GM12878 (cell line): Measurements from ENCODE around the gene AMPD2. TPM values are rescaled to one million over a fixed set of nuclear protein-coding genes. Genes with fewer than 3 reads are reported as not detected.

ENCODE experiments used
- MEF2B ChIP-seq: fragments of 450-650 bp; IDR thresholded peaks from 2 replicates; pipeline ENCODE4 v1.6.1; 2018; ENCODE audit warnings: mild to moderate bottlenecking, moderate library complexity; ENCODE audit not compliant: partially characterized antibody, poor library complexity, severe bottlenecking
- NFYA ChIP-seq: IDR thresholded peaks from 2 replicates; pipeline ENCODE4 v1.6.1; 2011; ENCODE audit warnings: low read depth, mild to moderate bottlenecking, low read length, improper control_type of control experiment, borderline replicate concordance
- POLR2AphosphoS5 ChIP-seq: IDR thresholded peaks from 2 replicates; pipeline ENCODE4 v1.6.1; 2011; ENCODE audit warnings: mild to moderate bottlenecking, low read length, inconsistent platforms
- RUNX3 ChIP-seq: IDR thresholded peaks from 2 replicates; pipeline ENCODE4 v1.6.1; 2012; ENCODE audit warnings: low read length, inconsistent platforms
- polyA plus RNA-seq, 11 experiments: library from polyadenylated mRNA; depleted of rRNA in 4 of 11; unstranded in 6 of 11; stranded (reverse) in 5 of 11; fragments of >200 nt; fragmentation: Nextera tagmentation in 4 of 11; fragmentation: Illumina TruSeq in 1 of 11; extraction: Ambion mirVana in 4 of 11; extraction: Trizol in 1 of 11; gene quantifications; 1 replicate in 1 of 11; 2 replicates in 10 of 11; pipeline versions ENCODE4 v1.2.1 to v1.2.3, GENCODE V29; 2011 to 2016; ENCODE audit warnings: inconsistent platforms in 2 of 11, missing spikeins in 2 of 11, low read depth in 1 of 11
- total RNA-seq, 4 experiments: library from RNA; depleted of rRNA in 3 of 4; stranded (reverse); fragments of >200 nt in 3 of 4; fragmentation: Illumina TruSeq in 1 of 4; extraction: Trizol in 1 of 4; gene quantifications; 2 replicates each; pipeline versions ENCODE4 v1.2.1 to v1.2.3, GENCODE V29; 2013 to 2021
- TF ChIP-seq, protein P1 (sequence below): fragments of 450-650 bp; formaldehyde crosslinking; IDR thresholded peaks from 2 replicates; pipeline ENCODE4 v1.5.0; 2022; ENCODE audit warnings: mild to moderate bottlenecking, missing genetic modification characterization
- TF ChIP-seq, protein P2 (sequence below): IDR thresholded peaks from 2 replicates; pipeline ENCODE4 v1.6.1; 2011; ENCODE audit warnings: low read depth, mild to moderate bottlenecking, low read length, moderate library complexity, borderline replicate concordance; ENCODE audit errors: extremely low read depth
- TF ChIP-seq, protein P3 (sequence below): fragments of 450-650 bp; conservative IDR thresholded peaks from 2 replicates; pipeline ENCODE4 v1.6.1; 2017; ENCODE audit warnings: mild to moderate bottlenecking, moderate library complexity

The AMPD2 gene
- total and polyA plus RNA-seq, 10 of the 15 experiments (the other 5 are each of a cell fraction or from before 2014, with no cell fraction given) = 2.0 to 75.9 (median 31.3) TPM

DNA sequence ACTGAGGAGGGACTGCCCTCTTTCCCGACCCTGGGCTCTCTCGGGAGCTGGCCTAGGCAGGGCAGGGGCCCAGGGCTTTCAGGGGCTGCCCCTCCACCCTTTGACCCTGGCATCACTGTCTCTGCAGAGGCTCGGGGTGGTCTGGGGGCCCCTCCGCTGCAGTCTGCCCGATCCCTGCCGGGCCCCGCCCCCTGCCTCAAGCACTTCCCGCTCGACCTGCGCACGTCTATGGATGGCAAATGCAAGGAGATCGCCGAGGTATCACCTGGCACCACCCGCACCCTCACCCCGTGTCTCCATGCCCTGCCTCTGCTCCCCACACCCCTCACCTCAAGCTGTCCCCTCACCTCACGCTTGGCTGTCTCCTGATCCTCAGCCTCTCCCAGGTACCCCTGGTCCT, 5.5 kb downstream of the AMPD2 start (continued):
- TF ChIP-seq, protein P1, sequence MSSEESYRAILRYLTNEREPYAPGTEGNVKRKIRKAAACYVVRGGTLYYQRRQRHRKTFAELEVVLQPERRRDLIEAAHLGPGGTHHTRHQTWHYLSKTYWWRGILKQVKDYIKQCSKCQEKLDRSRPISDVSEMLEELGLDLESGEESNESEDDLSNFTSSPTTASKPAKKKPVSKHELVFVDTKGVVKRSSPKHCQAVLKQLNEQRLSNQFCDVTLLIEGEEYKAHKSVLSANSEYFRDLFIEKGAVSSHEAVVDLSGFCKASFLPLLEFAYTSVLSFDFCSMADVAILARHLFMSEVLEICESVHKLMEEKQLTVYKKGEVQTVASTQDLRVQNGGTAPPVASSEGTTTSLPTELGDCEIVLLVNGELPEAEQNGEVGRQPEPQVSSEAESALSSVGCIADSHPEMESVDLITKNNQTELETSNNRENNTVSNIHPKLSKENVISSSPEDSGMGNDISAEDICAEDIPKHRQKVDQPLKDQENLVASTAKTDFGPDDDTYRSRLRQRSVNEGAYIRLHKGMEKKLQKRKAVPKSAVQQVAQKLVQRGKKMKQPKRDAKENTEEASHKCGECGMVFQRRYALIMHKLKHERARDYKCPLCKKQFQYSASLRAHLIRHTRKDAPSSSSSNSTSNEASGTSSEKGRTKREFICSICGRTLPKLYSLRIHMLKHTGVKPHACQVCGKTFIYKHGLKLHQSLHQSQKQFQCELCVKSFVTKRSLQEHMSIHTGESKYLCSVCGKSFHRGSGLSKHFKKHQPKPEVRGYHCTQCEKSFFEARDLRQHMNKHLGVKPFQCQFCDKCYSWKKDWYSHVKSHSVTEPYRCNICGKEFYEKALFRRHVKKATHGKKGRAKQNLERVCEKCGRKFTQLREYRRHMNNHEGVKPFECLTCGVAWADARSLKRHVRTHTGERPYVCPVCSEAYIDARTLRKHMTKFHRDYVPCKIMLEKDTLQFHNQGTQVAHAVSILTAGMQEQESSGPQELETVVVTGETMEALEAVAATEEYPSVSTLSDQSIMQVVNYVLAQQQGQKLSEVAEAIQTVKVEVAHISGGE (CRISPR knock-in tag) = no peak
- no peak for TF ChIP-seq NFYA
- TF ChIP-seq, protein P2, sequence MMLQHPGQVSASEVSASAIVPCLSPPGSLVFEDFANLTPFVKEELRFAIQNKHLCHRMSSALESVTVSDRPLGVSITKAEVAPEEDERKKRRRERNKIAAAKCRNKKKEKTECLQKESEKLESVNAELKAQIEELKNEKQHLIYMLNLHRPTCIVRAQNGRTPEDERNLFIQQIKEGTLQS = no peak
- TF ChIP-seq POLR2AphosphoS5 = no peak
- TF ChIP-seq MEF2B = no peak
- TF ChIP-seq, protein P3, sequence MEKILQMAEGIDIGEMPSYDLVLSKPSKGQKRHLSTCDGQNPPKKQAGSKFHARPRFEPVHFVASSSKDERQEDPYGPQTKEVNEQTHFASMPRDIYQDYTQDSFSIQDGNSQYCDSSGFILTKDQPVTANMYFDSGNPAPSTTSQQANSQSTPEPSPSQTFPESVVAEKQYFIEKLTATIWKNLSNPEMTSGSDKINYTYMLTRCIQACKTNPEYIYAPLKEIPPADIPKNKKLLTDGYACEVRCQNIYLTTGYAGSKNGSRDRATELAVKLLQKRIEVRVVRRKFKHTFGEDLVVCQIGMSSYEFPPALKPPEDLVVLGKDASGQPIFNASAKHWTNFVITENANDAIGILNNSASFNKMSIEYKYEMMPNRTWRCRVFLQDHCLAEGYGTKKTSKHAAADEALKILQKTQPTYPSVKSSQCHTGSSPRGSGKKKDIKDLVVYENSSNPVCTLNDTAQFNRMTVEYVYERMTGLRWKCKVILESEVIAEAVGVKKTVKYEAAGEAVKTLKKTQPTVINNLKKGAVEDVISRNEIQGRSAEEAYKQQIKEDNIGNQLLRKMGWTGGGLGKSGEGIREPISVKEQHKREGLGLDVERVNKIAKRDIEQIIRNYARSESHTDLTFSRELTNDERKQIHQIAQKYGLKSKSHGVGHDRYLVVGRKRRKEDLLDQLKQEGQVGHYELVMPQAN = no peak
- TF ChIP-seq RUNX3 = no peak
